Thyroid gland (tissue), 4 donors: ENCODE results near the gene PALMD. TPM values are rescaled to one million over a fixed set of nuclear protein-coding genes. Genes with fewer than 3 reads are reported as not detected.

Experiments used
- DNase-seq, 2 donors: peaks; one replicate each; pipeline ENCODE4 v3.0.0-alpha.2; 2019
- H3K27ac ChIP-seq, 3 donors: fragments of 200-600 bp; sonication (generic); 1 replicate in 2 of 3; 2 replicates in 1 of 3; pipeline ENCODE4 v1.5.1; 2016 to 2019; ENCODE audit warnings: mild to moderate bottlenecking in 1 of 3, moderate library complexity in 1 of 3
- H3K27me3 ChIP-seq: fragments of 200-600 bp; sonication (generic); one replicate; pipeline ENCODE4 v1.5.1; 2019
- H3K36me3 ChIP-seq, 2 donors: fragments of 200-600 bp; sonication (generic); one replicate each; pipeline ENCODE4 v1.5.1; 2016 to 2019
- H3K4me1 ChIP-seq, 2 donors: fragments of 200-600 bp; sonication (generic); one replicate each; pipeline ENCODE4 v1.5.1; 2017 to 2019
- H3K4me3 ChIP-seq, 3 donors: fragments of 200-600 bp; sonication (generic); replicated peaks in 1 of 3; 1 replicate in 2 of 3; 2 replicates in 1 of 3; pipeline ENCODE4 v1.5.1; 2016; ENCODE audit warnings: mild to moderate bottlenecking in 1 of 3
- H3K9me3 ChIP-seq: fragments of 200-600 bp; sonication (generic); one replicate; pipeline ENCODE4 v1.5.1; 2017
- CTCF ChIP-seq, 6 experiments: fragments of 200-600 bp in 3 of 6; fragments of 450-650 bp in 3 of 6; sonication (generic) in 3 of 6; IDR thresholded peaks; one replicate each; pipeline ENCODE4 v1.5.1; 2016 to 2019; ENCODE audit warnings: antibody characterized with exemption in 6 of 6, mild to moderate bottlenecking in 2 of 6, inconsistent platforms in 1 of 6, moderate library complexity in 1 of 6
- POLR2A ChIP-seq, 2 donors: fragments of 450-650 bp; IDR thresholded peaks; one replicate each; pipeline ENCODE4 v1.6.1; 2017; ENCODE audit warnings: antibody characterized with exemption in 2 of 2, mild to moderate bottlenecking in 2 of 2, moderate library complexity in 1 of 2
- WGBS, 2 donors: methylation state at CpG; one replicate each; pipeline ENCODE4 v1.1.5; 2017; 5-methylcytosine and 5-hydroxymethylcytosine counted together
- intact Hi-C: fragments of 100-400 bp; cut with DNase I; formaldehyde crosslinking; loops from one replicate; pipeline ENCODE4 v1.15.1; 2023
- total RNA-seq, 4 donors: library from RNA; depleted of rRNA; stranded (reverse); fragments of >200 nt; gene quantifications; one replicate each; pipeline ENCODE4 v1.2.3, GENCODE V29; 2016

The PALMD gene
- total RNA-seq, 4 donors from 2014 or later, result 6.9 to 14.1 (median 11.2) TPM

- H3K4me3 ChIP-seq, result no peak overlapping the region
- peaks cover 0 to 8% of the 10 kb centered on the region in 2 donors for H3K36me3 ChIP-seq
- DNase-seq, result no peak
- no peaks in the 10 kb centered on the region for H3K9me3 ChIP-seq
- TF ChIP-seq CTCF (IDR thresholded peaks at IDR 0.05) (no peak), POLR2A (IDR thresholded peaks at IDR 0.05) (no peak)
- no peaks in the 10 kb centered on the region for H3K4me1 ChIP-seq
- no peak overlapping the region for H3K27ac ChIP-seq
- WGBS, 2 donors, result 63 to 78% methylated on average over 1 of the region's 1 CpG
- no peaks in the 10 kb centered on the region for H3K27me3 ChIP-seq
- intact Hi-C loops, result no loop called here
Measured at GRCh38 chr1:99740141-99740540, 94.2 kb downstream of the PALMD start.

Other genes starting within 250 kb of the PALMD start
- gene FRRS1, start 120.5 kb downstream of the PALMD start, total RNA-seq, result 10 to 100 TPM; 10.4 to 12.9 (median 11.3) TPM
- 10 to 100 TPM; 23.2 to 57.3 (median 34.7) TPM for gene AGL, start 204.2 kb downstream of the PALMD start, total RNA-seq